K562 (cell line): ENCODE measurements around the gene PNMA8A. TPM values are rescaled to one million over a fixed set of nuclear protein-coding genes. Genes with fewer than 3 reads are reported as not detected.

ENCODE experiments used
- ATAC-seq: fragments of 200-7000 bp; cut with Tn5 transposase; 3 replicates; pipeline ENCODE4 v1.9.1; 2020; ENCODE audit warnings: moderate library complexity
- BruUV-seq: library from RNA; stranded (reverse); fragments of 400-500 nt; replicated peaks from 2 replicates; lab custom pipeline; 2021; lab: Mats Ljungman, UMichigan
- CTCF ChIA-PET: fragments of 300-600 bp; formaldehyde crosslinking; extraction: SDS; loops from one replicate; lab custom pipeline; 2021; ENCODE audit warnings: low intra/inter-chr PET ratio; lab: Yijun Ruan, JAX
- POLR2A ChIA-PET: fragments of 300-600, 350-650 bp; sonication (Branson Sonifier 250); formaldehyde crosslinking; extraction: SDS; loops from one replicate; lab custom pipeline; 2021; ENCODE audit warnings: antibody characterized with exemption, inconsistent platforms; lab: Yijun Ruan, JAX
- DNase-seq, 4 experiments: peaks; one replicate each; pipeline versions ENCODE4 v3.0.0 to v3.0.0-alpha.2; 2011 to 2018; ENCODE audit warnings: low spot score in 3 of 4, mixed read lengths in 3 of 4; ENCODE audit errors: extremely low read depth in 1 of 4
- FAIRE-seq: peaks from 2 replicates; lab custom pipeline; 2011; peaks lifted over from hg19 to GRCh38; lab: Jason Lieb, UNC
- H2AFZ ChIP-seq: 2 replicates; pipeline ENCODE4 v1.6.0; 2011; ENCODE audit warnings: low read depth, low read length, control low read depth, inconsistent platforms
- H3K27ac ChIP-seq: fragments of 200-600 bp; 3 replicates; pipeline ENCODE4 v1.8.0; 2011; ENCODE audit warnings: low read depth, mild to moderate bottlenecking, control low read depth, inconsistent platforms, low read length, moderate library complexity, mixed read lengths; ENCODE audit errors: extremely low read depth
- H3K27me3 ChIP-seq, 2 experiments: fragments of 300-600 bp in 1 of 2; 2 replicates in 1 of 2; 3 replicates in 1 of 2; pipeline versions ENCODE4 v1.6.0 to v1.8.0; 2011; ENCODE audit warnings: inconsistent platforms in 2 of 2, low read length in 2 of 2, mild to moderate bottlenecking in 1 of 2, mixed read lengths in 1 of 2, moderate library complexity in 1 of 2; ENCODE audit not compliant: control insufficient read depth in 2 of 2, insufficient read depth in 2 of 2
- H3K36me3 ChIP-seq: fragments of 300-600 bp; 3 replicates; pipeline ENCODE4 v1.8.0; 2011; ENCODE audit warnings: mild to moderate bottlenecking, low read length, inconsistent platforms; ENCODE audit not compliant: control insufficient read depth, insufficient read depth
- H3K4me1 ChIP-seq, 2 experiments: fragments of 200-600 bp in 1 of 2; replicated peaks in 1 of 2; 2 replicates in 1 of 2; 3 replicates in 1 of 2; pipeline versions ENCODE4 v1.5.1 to v1.8.0; 2011; ENCODE audit warnings: inconsistent platforms in 2 of 2, low read length in 2 of 2, mild to moderate bottlenecking in 1 of 2, mixed read lengths in 1 of 2, moderate library complexity in 1 of 2; ENCODE audit not compliant: control insufficient read depth in 2 of 2, insufficient read depth in 2 of 2
- H3K4me2 ChIP-seq: 2 replicates; pipeline ENCODE4 v1.6.1; 2011; ENCODE audit warnings: low read length, control low read depth, inconsistent platforms, mixed read lengths; ENCODE audit not compliant: insufficient read depth
- H3K4me3 ChIP-seq: fragments of 200-600 bp; sonication (generic), shearing (Covaris generic); 2 replicates; pipeline ENCODE4 v1.5.1; 2016; ENCODE audit warnings: control low read depth, inconsistent platforms
- H3K79me2 ChIP-seq: fragments of 200-600 bp; 3 replicates; pipeline ENCODE4 v1.8.0; 2011; ENCODE audit warnings: low read length, inconsistent platforms; ENCODE audit not compliant: control insufficient read depth, insufficient read depth
- H3K9ac ChIP-seq, 2 experiments: 2 replicates each; pipeline versions ENCODE4 v1.6.0 to v1.6.1; 2011; ENCODE audit warnings: low read depth in 2 of 2, low read length in 2 of 2, control low read depth in 1 of 2, inconsistent platforms in 1 of 2, mild to moderate bottlenecking in 1 of 2, mixed read lengths in 1 of 2; ENCODE audit not compliant: insufficient read depth in 1 of 2
- H3K9me1 ChIP-seq: one replicate; pipeline ENCODE4 v1.6.0; 2011; ENCODE audit warnings: inconsistent platforms, mild to moderate bottlenecking, low read length, moderate library complexity; ENCODE audit not compliant: control insufficient read depth, insufficient read depth
- H3K9me3 ChIP-seq: replicated peaks from 2 replicates; pipeline ENCODE4 v1.5.1; 2011; ENCODE audit warnings: low read depth, low read length, inconsistent platforms; ENCODE audit not compliant: control insufficient read depth, insufficient read depth
- H4K20me1 ChIP-seq: replicated peaks from 2 replicates; pipeline ENCODE4 v1.6.1; 2011; ENCODE audit warnings: low read length, inconsistent platforms, mixed read lengths; ENCODE audit not compliant: control insufficient read depth, insufficient read depth
- BRF1 ChIP-seq: IDR thresholded peaks from 3 replicates; pipeline ENCODE4 v1.6.1; 2011; ENCODE audit warnings: borderline replicate concordance, mild to moderate bottlenecking; ENCODE audit not compliant: insufficient read length; ENCODE audit errors: extremely low read depth
- CHD4 ChIP-seq: fragments of 200-600 bp; sonication (generic); IDR thresholded peaks from 3 replicates; pipeline ENCODE4 v1.6.1; 2012; ENCODE audit warnings: low read depth, mild to moderate bottlenecking, mixed read lengths, low read length, inconsistent platforms; ENCODE audit not compliant: insufficient read depth, insufficient replicate concordance, poor library complexity, severe bottlenecking
- DEAF1 ChIP-seq: fragments of 450-650 bp; formaldehyde crosslinking; IDR thresholded peaks from 2 replicates; pipeline ENCODE4 v1.4.0; 2020; ENCODE audit warnings: mild to moderate bottlenecking, moderate library complexity
- E4F1 ChIP-seq: fragments of 250-450 bp; sonication (Bioruptor Pico); IDR thresholded peaks from 2 replicates; pipeline ENCODE4 v1.5.0; 2021; ENCODE audit warnings: mild to moderate bottlenecking, borderline replicate concordance
- ELK1 ChIP-seq: sonication (generic); formaldehyde crosslinking; IDR thresholded peaks from 2 replicates; pipeline ENCODE4 v1.8.1; 2022; ENCODE audit warnings: missing genetic modification reagents
- ETS2 ChIP-seq: IDR thresholded peaks from 2 replicates; pipeline ENCODE4 v1.6.1; 2016; ENCODE audit warnings: borderline replicate concordance, missing genetic modification characterization, mild to moderate bottlenecking, moderate library complexity, missing compliant biosample characterization; ENCODE audit not compliant: poor library complexity, severe bottlenecking
- HDAC3 ChIP-seq: fragments of 450-650 bp; IDR thresholded peaks from 2 replicates; pipeline ENCODE4 v1.6.1; 2018; ENCODE audit warnings: borderline replicate concordance, mild to moderate bottlenecking, moderate library complexity; ENCODE audit not compliant: partially characterized antibody
- MED1 ChIP-seq: sonication (generic); formaldehyde crosslinking; IDR thresholded peaks from 2 replicates; pipeline ENCODE4 v1.8.1; 2023; ENCODE audit warnings: missing genetic modification reagents, borderline replicate concordance
- TSC22D4 ChIP-seq: fragments of 450-650 bp; IDR thresholded peaks from 2 replicates; pipeline ENCODE4 v1.6.1; 2016; ENCODE audit warnings: missing genetic modification characterization, missing biosample characterization, control low read depth
- ZKSCAN3 ChIP-seq: fragments of 250-450 bp; sonication (Bioruptor Pico); IDR thresholded peaks from 2 replicates; pipeline ENCODE4 v1.4.0; 2020
- ZNF280A ChIP-seq: fragments of 450-650 bp; IDR thresholded peaks from 2 replicates; pipeline ENCODE4 v1.6.1; 2018; ENCODE audit warnings: mild to moderate bottlenecking, low read depth; ENCODE audit not compliant: partially characterized antibody
- ZNF75A ChIP-seq: fragments of 450-650 bp; formaldehyde crosslinking; IDR thresholded peaks from 2 replicates; pipeline ENCODE4 v1.4.0; 2020; ENCODE audit warnings: mild to moderate bottlenecking
- WGBS: fragments of 100-300 bp; shearing (Covaris generic); methylation state at CpG from one replicate; pipeline ENCODE4 v1.1.6; 2016; ENCODE audit warnings: low coverage, mixed read lengths; ENCODE audit not compliant: insufficient coverage; ENCODE audit errors: missing lambda C conversion rate; 5-methylcytosine and 5-hydroxymethylcytosine counted together
- in situ Hi-C: fragments of 300-500 bp; cut with MboI; formaldehyde crosslinking; loops from 4 replicates; pipeline ENCODE4 v1.15.0; 2018; ENCODE audit warnings: inconsistent platforms, mixed read lengths
- intact Hi-C: fragments of 100-400 bp; cut with micrococcal nuclease; formaldehyde crosslinking; loops from 2 replicates; pipeline ENCODE4 v1.14.2; 2022
- polyA plus RNA-seq, 8 experiments: library from polyadenylated mRNA; depleted of rRNA in 4 of 8; stranded (reverse) in 5 of 8; unstranded in 3 of 8; fragments of >200 nt; fragmentation: Nextera tagmentation in 2 of 8; fragmentation: Illumina TruSeq in 1 of 8; extraction: Ambion mirVana in 2 of 8; extraction: Trizol in 1 of 8; gene quantifications; 2 replicates each; pipeline versions ENCODE4 v1.2.1 to v1.2.3, GENCODE V29; 2011 to 2014; ENCODE audit warnings: inconsistent platforms in 1 of 8, missing spikeins in 1 of 8
- total RNA-seq, 7 experiments: library from RNA; depleted of rRNA in 6 of 7; stranded (reverse); fragments of >200 nt in 6 of 7; fragmentation: Illumina TruSeq in 2 of 7; extraction: Trizol in 2 of 7; gene quantifications; 2 replicates each; pipeline versions ENCODE4 v1.2.1 to v1.2.3, GENCODE V29; 2011 to 2021; ENCODE audit warnings: low replicate concordance in 1 of 7

PNMA8A gene
- total and polyA plus RNA-seq, 9 of the 15 experiments (the other 6 are each of a cell fraction or from before 2014, with no cell fraction given) = 6.6 to 23.8 (median 14.9) TPM

- Histone ChIP-seq H2AFZ (no peak overlapping the region), H3K79me2 (no peaks in the 10 kb centered on the region), H4K20me1 (no peaks in the 10 kb centered on the region; the same call in 1 of the 2 replicates), H3K27me3 (peaks cover 37 to 49% of the 10 kb centered on the region in 2 experiments), H3K9me1 (no peaks in the 10 kb centered on the region), H3K4me2 (no peak overlapping the region), H3K36me3 (no peaks in the 10 kb centered on the region), H3K4me3 (no peak overlapping the region), H3K27ac (no peak overlapping the region), H3K9me3 (no peaks in the 10 kb centered on the region), H3K9ac (no peak overlapping the region), H3K4me1 (peaks cover 2 to 19% of the 10 kb centered on the region in 2 experiments; a peak in 2 of 5 replicates)
- ChIA-PET CTCF (interaction anchor here (0.6 kb wide), 1 partner anchor 163 kb away, joined by 3 read pairs; no protein-coding TSS in a partner anchor), POLR2A (no interaction called here)
- no TSS peak for BruUV-seq
- in situ Hi-C loops (no loop called here), intact Hi-C loops (no loop called here)
- ATAC-seq (no peak), DNase-seq (no peak), FAIRE-seq (no peak)
- WGBS = 22% methylated on average over 16 of the region's 17 CpGs
- no peak for TF ChIP-seq TSC22D4
- TF ChIP-seq DEAF1 (CRISPR knock-in tag) = no peak
- TF ChIP-seq CHD4 = no peak
- TF ChIP-seq ZNF280A = no peak
- TF ChIP-seq ZKSCAN3 (CRISPR knock-in tag) = no peak
- TF ChIP-seq ZNF75A (CRISPR knock-in tag) = no peak
- no peak for TF ChIP-seq E4F1 (CRISPR knock-in tag)
- TF ChIP-seq HDAC3 = no peak
- TF ChIP-seq ELK1 (CRISPR knock-in tag) = no peak
- TF ChIP-seq BRF1 = no peak
- no peak for TF ChIP-seq ETS2 (tag)
- TF ChIP-seq MED1 (CRISPR knock-in tag) = no peak
Measured at GRCh38 chr19:46427518-46428045, 43.8 kb downstream of the PNMA8A start.
